ENCODE data around the gene EPHA7. TPM values are rescaled to one million over a fixed set of nuclear protein-coding genes. Genes with fewer than 3 reads are reported as not detected.

Gene EPHA7
- total RNA-seq, 1 experiment from 2014 or later, result not detected

GRCh38 chr6:93371756-93372155 lies 47.6 kb downstream of the EPHA7 start:
- H3K9me3 ChIP-seq (replicated peaks), result no peaks in the 10 kb centered on the region
- no peaks in the 10 kb centered on the region for H3K4me1 ChIP-seq (replicated peaks)
- H3K36me3 ChIP-seq, result no peaks in the 10 kb centered on the region
- DNase-seq (ENCODE audit: low read depth in 1 of 2, low spot score in 2 of 2), result no peak
- H3K4me3 ChIP-seq, result no peak overlapping the region
- H3K27me3 ChIP-seq (replicated peaks), result no peaks in the 10 kb centered on the region
- no peak overlapping the region for H3K27ac ChIP-seq

GRCh38 chr6:93369586-93370134 lies 49.7 kb downstream of the EPHA7 start:
- no peaks in the 10 kb centered on the region for H3K4me1 ChIP-seq (replicated peaks)
- DNase-seq (ENCODE audit: low read depth in 1 of 2, low spot score in 2 of 2), result no peak
- no peak overlapping the region for H3K4me3 ChIP-seq
- H3K36me3 ChIP-seq, result no peaks in the 10 kb centered on the region
- no peaks in the 10 kb centered on the region for H3K9me3 ChIP-seq (replicated peaks)
- H3K27me3 ChIP-seq (replicated peaks), result no peaks in the 10 kb centered on the region
- H3K27ac ChIP-seq, result no peak overlapping the region

DNA sequence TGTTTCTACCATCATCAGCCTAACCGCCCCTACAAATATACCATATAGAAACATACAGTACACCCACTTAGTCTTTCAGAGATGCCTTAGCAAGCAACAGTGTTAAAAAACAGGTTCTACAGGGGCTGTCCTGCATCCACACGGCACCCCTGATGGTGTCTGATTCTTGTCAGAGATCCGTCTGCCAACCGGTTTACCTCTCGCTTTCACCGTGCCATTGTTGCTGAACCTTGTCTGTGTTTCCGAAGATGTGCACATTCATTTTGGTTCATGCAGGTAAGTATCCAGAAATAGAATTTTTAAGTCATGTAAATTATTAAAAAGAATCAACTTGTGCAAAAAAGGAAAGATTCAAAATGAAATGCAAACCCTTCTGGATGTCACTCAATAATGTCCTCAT lies 52.9 kb downstream of the EPHA7 start:
- DNase-seq (ENCODE audit: low read depth in 1 of 2, low spot score in 2 of 2), result no peak
- Histone ChIP-seq H3K4me3 (no peak overlapping the region), H3K36me3 (no peaks in the 10 kb centered on the region)

GRCh38 chr6:93365445-93365844 lies 53.9 kb downstream of the EPHA7 start:
- Histone ChIP-seq H3K27me3 (replicated peaks) (no peaks in the 10 kb centered on the region), H3K9me3 (replicated peaks) (no peaks in the 10 kb centered on the region), H3K36me3 (no peaks in the 10 kb centered on the region), H3K27ac (no peak overlapping the region), H3K4me3 (no peak overlapping the region), H3K4me1 (replicated peaks) (no peaks in the 10 kb centered on the region)
- no peak for DNase-seq (ENCODE audit: low read depth in 1 of 2, low spot score in 2 of 2)

More for the DNA sequence above, 52.9 kb downstream of the EPHA7 start:
- Histone ChIP-seq H3K27me3 (replicated peaks) (no peaks in the 10 kb centered on the region), H3K9me3 (replicated peaks) (no peaks in the 10 kb centered on the region), H3K27ac (no peak overlapping the region), H3K4me1 (replicated peaks) (no peaks in the 10 kb centered on the region)

GRCh38 chr6:93358435-93358834 lies 60.9 kb downstream of the EPHA7 start:
- no peak overlapping the region for H3K27ac ChIP-seq

DNA sequence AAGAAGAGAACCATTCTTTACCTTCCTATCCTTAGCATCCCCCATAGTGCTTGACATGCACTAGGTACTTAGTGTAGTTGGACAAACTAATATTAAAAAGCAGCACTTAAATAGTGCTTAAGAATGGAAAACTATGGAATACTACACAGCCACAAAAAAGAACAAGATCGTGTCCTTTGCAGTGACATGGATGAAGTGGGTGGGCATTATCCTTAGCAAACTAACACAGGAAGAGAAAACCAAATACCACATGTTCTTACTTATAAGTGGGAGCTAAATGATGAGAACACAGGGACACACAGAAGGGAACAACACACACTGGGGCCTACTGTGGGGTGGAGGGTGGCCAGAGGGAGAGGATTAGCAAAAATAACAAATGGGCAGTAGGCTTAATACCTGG lies 66.8 kb downstream of the EPHA7 start:
- no peak for DNase-seq (ENCODE audit: low read depth in 1 of 2, low spot score in 2 of 2)
- Histone ChIP-seq H3K36me3 (no peaks in the 10 kb centered on the region), H3K27me3 (replicated peaks) (no peaks in the 10 kb centered on the region), H3K4me3 (no peak overlapping the region), H3K4me1 (replicated peaks) (no peaks in the 10 kb centered on the region), H3K9me3 (replicated peaks) (no peaks in the 10 kb centered on the region), H3K27ac (no peak overlapping the region)

More at GRCh38 chr6:93358435-93358834, 60.9 kb downstream of the EPHA7 start:
- Histone ChIP-seq H3K4me1 (replicated peaks) (no peaks in the 10 kb centered on the region), H3K36me3 (no peaks in the 10 kb centered on the region), H3K4me3 (no peak overlapping the region), H3K27me3 (replicated peaks) (no peaks in the 10 kb centered on the region), H3K9me3 (replicated peaks) (no peaks in the 10 kb centered on the region)
- DNase-seq (ENCODE audit: low read depth in 1 of 2, low spot score in 2 of 2), result no peak

DNA sequence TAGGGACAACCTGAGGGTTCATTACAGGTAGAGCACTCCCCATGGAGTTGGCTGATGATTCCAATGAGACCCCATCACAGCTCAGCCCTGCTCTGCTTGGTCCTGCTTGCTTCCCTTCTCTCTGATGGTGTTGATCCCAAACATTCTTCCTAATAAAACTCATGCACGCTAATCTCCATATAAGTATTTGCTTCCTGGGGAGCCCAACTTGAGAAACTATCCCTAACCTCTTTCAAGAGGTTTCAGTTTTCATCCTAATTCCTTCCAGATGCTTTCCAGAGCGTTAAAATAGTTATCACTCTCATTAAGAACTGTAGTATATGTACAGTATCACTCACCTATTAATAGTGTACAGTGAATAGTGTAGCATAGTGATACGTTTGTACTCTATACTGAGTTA lies 68.1 kb downstream of the EPHA7 start:
- H3K4me1 ChIP-seq (replicated peaks), result no peaks in the 10 kb centered on the region
- H3K9me3 ChIP-seq (replicated peaks), result no peaks in the 10 kb centered on the region
- H3K36me3 ChIP-seq, result no peaks in the 10 kb centered on the region
- no peak overlapping the region for H3K4me3 ChIP-seq
- no peak for DNase-seq (ENCODE audit: low read depth in 1 of 2, low spot score in 2 of 2)
- no peaks in the 10 kb centered on the region for H3K27me3 ChIP-seq (replicated peaks)
- no peak overlapping the region for H3K27ac ChIP-seq

- no peaks in the 10 kb centered on the region for H3K4me1 ChIP-seq (replicated peaks)
- no peaks in the 10 kb centered on the region for H3K27me3 ChIP-seq (replicated peaks)
- no peaks in the 10 kb centered on the region for H3K36me3 ChIP-seq
- no peaks in the 10 kb centered on the region for H3K9me3 ChIP-seq (replicated peaks)
- H3K4me3 ChIP-seq, result no peak overlapping the region
- DNase-seq (ENCODE audit: low read depth in 1 of 2, low spot score in 2 of 2), result no peak
- no peak overlapping the region for H3K27ac ChIP-seq
Measured at GRCh38 chr6:93350774-93351173, 68.6 kb downstream of the EPHA7 start.

DNA sequence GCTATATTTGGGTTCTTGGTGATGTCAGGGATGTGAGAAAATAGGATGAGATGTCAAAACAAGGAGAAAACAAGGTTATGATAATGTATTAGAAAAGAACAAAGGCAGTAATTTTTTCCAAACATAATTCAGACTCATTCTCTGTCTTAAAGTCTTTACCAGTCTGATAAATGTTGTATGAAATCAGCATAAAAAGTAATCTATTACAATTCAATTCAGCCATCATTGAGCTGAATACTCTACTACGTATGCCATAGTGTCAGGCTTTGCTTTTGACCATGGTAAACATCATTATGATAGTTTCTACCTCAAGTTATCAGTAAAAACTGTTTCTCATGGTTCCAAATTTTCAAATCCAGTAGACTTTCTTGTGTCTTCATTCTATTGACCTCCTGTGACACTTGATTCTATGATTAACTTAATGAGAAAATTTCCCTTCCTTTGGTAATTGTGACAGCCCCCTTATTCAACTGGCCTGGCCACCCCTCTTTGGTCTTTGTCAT lies 75.0 kb downstream of the EPHA7 start:
- Histone ChIP-seq H3K4me3 (no peak overlapping the region), H3K4me1 (replicated peaks) (no peaks in the 10 kb centered on the region), H3K27ac (no peak overlapping the region), H3K9me3 (replicated peaks) (no peaks in the 10 kb centered on the region), H3K27me3 (replicated peaks) (no peaks in the 10 kb centered on the region), H3K36me3 (no peaks in the 10 kb centered on the region)
- no peak for DNase-seq (ENCODE audit: low read depth in 1 of 2, low spot score in 2 of 2)

DNA sequence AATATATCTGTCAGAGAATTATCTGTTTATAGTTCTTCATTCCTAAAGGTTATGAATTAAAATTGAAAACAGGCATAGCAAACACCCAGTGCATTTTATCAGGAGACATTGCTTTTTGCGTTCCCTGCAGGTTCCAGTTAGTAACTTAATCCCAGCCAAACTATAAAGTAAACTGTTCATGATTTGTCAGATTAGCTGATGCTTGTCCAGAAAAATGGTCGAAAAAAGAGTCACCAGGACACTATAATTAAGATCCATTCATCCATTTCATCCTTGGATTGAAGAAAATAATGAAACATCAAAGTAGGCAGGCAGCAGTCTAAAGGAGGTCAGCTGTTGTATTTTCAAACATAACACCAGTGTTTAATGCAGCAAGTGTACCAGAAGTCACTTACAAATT lies 75.9 kb downstream of the EPHA7 start:
- Histone ChIP-seq H3K36me3 (no peaks in the 10 kb centered on the region), H3K27me3 (replicated peaks) (no peaks in the 10 kb centered on the region), H3K27ac (no peak overlapping the region), H3K9me3 (replicated peaks) (no peaks in the 10 kb centered on the region), H3K4me1 (replicated peaks) (no peaks in the 10 kb centered on the region), H3K4me3 (no peak overlapping the region)
- no peak for DNase-seq (ENCODE audit: low read depth in 1 of 2, low spot score in 2 of 2)

GRCh38 chr6:93341900-93342613 lies 77.3 kb downstream of the EPHA7 start:
- DNase-seq (ENCODE audit: low read depth in 1 of 2, low spot score in 2 of 2), result no peak
- H3K4me3 ChIP-seq, result no peak overlapping the region
- no peak overlapping the region for H3K27ac ChIP-seq
- no peaks in the 10 kb centered on the region for H3K36me3 ChIP-seq
- no peaks in the 10 kb centered on the region for H3K27me3 ChIP-seq (replicated peaks)
- H3K4me1 ChIP-seq (replicated peaks), result no peaks in the 10 kb centered on the region
- no peaks in the 10 kb centered on the region for H3K9me3 ChIP-seq (replicated peaks)

- Histone ChIP-seq H3K4me3 (no peak overlapping the region), H3K27me3 (replicated peaks) (no peaks in the 10 kb centered on the region), H3K9me3 (replicated peaks) (no peaks in the 10 kb centered on the region), H3K4me1 (replicated peaks) (no peaks in the 10 kb centered on the region), H3K36me3 (no peaks in the 10 kb centered on the region), H3K27ac (no peak overlapping the region)
- DNase-seq (ENCODE audit: low read depth in 1 of 2, low spot score in 2 of 2), result no peak
Measured at GRCh38 chr6:93337772-93338394, 81.5 kb downstream of the EPHA7 start.

- no peaks in the 10 kb centered on the region for H3K9me3 ChIP-seq (replicated peaks)
- no peak for DNase-seq (ENCODE audit: low read depth in 1 of 2, low spot score in 2 of 2)
Measured at GRCh38 chr6:93337014-93337413, 82.3 kb downstream of the EPHA7 start.

DNA sequence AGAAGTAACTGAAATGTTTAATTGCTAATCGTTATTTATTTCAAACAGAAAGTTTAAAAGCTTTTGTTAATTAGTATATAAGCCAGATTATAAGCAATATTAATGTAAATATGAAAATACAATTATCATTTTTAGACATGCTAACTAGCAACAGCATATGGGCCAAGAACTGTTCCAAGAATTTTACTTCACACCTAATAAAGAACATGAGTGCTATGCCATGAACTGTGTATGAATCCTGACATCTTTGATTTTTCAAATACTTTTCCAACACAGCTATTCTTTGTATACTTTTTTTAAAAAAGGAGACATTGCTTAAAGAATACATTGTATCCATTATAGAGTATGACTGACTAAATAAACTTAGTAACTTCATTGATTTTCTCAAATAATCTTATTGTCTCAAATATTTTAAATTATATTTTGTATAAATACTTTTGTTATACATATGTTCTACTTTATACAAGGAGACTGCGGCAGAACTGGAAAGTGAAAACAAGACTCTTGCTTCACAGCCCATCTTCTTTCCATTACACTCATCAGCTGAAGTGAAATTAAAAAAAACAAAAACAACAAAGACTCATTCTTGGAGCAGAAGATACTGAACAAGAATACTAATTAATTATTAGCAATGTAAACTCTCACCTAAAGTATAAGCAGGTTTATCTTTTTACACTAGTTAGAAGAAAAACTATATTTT lies 89.9 kb downstream of the EPHA7 start:
- DNase-seq (ENCODE audit: low read depth in 1 of 2, low spot score in 2 of 2), result no peak
- Histone ChIP-seq H3K4me3 (no peak overlapping the region), H3K9me3 (replicated peaks) (no peaks in the 10 kb centered on the region), H3K4me1 (replicated peaks) (no peaks in the 10 kb centered on the region), H3K27ac (no peak overlapping the region), H3K27me3 (replicated peaks) (no peaks in the 10 kb centered on the region), H3K36me3 (no peaks in the 10 kb centered on the region)

More at GRCh38 chr6:93337014-93337413, 82.3 kb downstream of the EPHA7 start:
- H3K4me3 ChIP-seq, result no peak overlapping the region
- H3K27ac ChIP-seq, result no peak overlapping the region
- no peaks in the 10 kb centered on the region for H3K4me1 ChIP-seq (replicated peaks)
- H3K36me3 ChIP-seq, result no peaks in the 10 kb centered on the region
- H3K27me3 ChIP-seq (replicated peaks), result no peaks in the 10 kb centered on the region
